SK-N-SH (cell line): ENCODE results near the gene KRTAP16-1.

ENCODE experiments used
- CTCF ChIP-seq: fragments of 200-600 bp; sonication (generic); IDR thresholded peaks from 2 replicates; pipeline ENCODE4 v1.6.1; 2017; ENCODE audit warnings: antibody characterized with exemption, mild to moderate bottlenecking, moderate library complexity
- ELF1 ChIP-seq: IDR thresholded peaks from 2 replicates; pipeline ENCODE4 v1.4.0; 2012
- MAX ChIP-seq: IDR thresholded peaks from 2 replicates; pipeline ENCODE4 v1.4.0; 2012; ENCODE audit warnings: low read depth
- SMC3 ChIP-seq: IDR thresholded peaks from 2 replicates; pipeline ENCODE4 v1.6.1; 2012; ENCODE audit warnings: low read depth, low read length, improper control_type of control experiment
- USF2 ChIP-seq: fragments of 150-350 bp; IDR thresholded peaks from 2 replicates; pipeline ENCODE4 v1.6.1; 2017; ENCODE audit warnings: antibody characterized with exemption, low read length, low read depth, borderline replicate concordance

- TF ChIP-seq USF2, result no peak
- no peak for TF ChIP-seq MAX
- TF ChIP-seq SMC3, result no peak
- TF ChIP-seq ELF1, result no peak
- no peak for TF ChIP-seq CTCF
These were observed 16.0 kb upstream of the KRTAP16-1 start for GRCh38 chr17:41325126-41325525.
